GM18868 (cell line): ENCODE results near the gene SREBF1.
A peak's percentile ranks its signal among the peaks of the same experiment; 100 is the strongest.

Source experiments
- ATAC-seq: cut with Tn5 transposase; IDR thresholded peaks from one replicate; pipeline ENCODE4 v1.9.1; 2021; ENCODE audit warnings: mild to moderate bottlenecking, moderate library complexity; ENCODE audit not compliant: unreplicated experiment

SREBF1 gene

DNA sequence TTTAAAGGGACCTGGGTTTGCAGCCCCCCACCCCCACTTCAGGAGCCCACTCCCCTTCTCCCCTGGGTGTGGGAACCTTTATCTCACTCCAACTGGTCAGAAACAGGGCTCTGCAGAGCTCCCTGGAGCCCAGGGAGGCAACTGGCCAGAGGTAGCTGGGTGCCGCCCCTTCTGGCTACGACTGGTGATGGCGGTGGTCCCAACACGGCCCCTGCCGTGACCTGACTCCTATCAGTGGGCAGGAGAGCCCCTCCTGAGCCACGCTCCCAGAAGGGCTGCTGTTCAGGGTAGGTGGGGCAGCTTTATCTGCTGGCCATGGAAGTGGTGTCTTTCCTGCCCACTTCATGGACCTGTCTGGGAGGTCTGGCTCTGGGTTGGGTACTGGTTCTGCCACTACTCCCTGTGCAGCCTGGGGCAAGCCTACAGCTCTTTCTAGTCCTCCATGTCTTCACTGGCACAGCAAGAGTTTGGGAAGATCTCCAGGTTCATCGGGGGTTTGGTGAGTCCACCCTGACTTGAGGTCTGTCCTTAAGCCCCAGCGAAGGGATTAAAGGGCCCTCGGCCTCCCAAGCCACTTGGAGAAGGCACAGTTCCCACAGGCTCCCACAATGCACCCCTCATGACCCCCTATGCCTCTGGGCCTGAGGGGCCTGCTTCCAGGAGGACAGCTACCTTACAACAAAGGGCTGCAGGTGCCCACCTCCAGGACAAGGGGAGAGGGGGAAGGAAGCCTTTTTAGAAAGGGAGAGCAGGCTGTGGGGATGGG is 5.5 kb upstream of the SREBF1 start:
- ATAC-seq = no peak

DNA sequence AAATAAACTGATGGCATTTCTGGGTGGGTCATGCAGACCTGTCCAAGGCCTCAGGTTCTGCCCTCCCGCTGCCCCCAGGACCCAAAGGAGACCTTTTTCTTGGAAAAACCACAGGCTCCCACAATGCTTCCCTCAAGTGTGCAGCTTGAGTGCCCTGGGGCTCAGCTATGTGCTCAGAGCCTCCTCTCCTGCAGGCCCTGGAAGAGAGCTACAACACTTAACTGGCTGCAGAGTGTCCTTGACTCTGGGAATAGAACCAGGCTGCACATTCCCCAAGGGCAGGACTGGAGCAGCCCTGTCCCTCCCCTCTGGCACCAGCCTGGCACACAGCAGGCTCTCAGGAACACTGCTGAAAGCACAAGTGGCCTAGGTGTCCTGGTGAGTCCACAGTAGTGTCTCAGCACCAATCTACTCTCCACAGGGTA is 4.8 kb upstream of the SREBF1 start:
- ATAC-seq = no peak

DNA sequence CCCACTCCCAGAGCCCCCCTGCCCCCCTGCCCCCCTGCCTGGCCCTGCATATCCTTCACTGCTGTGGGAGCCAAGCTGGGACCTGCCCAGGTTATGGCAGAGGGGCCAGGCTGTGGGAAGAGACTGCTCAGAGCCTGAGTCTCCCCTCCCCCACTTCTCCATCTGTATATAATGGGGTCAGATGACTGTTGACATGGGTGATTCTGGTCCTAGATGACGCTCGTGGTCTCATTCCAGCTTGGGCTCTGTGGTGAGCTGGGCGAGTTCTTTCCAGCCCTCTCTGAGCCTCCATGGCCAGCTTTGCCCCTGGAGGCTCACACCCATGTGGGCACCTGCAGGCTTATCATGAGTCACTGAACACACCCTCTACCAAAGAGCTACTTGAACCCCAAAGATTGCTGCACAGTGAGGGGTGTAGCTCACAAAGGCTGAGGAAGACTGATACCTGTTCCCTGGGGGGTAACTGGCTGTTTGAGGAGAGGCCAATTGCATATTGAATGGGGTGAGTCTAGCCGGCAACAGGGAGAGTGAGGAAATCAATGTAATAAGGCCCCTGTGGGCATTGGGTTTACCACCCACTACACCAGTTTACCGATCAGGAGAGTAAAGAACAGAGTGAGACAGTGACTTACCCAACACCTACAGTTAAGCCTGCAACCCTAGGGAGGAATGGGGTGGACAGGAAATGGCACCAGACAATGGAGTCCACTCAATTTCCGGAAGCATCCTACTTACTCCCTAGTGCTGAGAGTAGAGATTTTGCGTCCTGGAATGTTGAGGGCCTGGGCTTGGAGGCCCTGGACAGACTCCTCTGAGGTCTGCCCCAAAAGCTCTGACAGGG is 4.2 kb upstream of the SREBF1 start:
- no peak for ATAC-seq

DNA sequence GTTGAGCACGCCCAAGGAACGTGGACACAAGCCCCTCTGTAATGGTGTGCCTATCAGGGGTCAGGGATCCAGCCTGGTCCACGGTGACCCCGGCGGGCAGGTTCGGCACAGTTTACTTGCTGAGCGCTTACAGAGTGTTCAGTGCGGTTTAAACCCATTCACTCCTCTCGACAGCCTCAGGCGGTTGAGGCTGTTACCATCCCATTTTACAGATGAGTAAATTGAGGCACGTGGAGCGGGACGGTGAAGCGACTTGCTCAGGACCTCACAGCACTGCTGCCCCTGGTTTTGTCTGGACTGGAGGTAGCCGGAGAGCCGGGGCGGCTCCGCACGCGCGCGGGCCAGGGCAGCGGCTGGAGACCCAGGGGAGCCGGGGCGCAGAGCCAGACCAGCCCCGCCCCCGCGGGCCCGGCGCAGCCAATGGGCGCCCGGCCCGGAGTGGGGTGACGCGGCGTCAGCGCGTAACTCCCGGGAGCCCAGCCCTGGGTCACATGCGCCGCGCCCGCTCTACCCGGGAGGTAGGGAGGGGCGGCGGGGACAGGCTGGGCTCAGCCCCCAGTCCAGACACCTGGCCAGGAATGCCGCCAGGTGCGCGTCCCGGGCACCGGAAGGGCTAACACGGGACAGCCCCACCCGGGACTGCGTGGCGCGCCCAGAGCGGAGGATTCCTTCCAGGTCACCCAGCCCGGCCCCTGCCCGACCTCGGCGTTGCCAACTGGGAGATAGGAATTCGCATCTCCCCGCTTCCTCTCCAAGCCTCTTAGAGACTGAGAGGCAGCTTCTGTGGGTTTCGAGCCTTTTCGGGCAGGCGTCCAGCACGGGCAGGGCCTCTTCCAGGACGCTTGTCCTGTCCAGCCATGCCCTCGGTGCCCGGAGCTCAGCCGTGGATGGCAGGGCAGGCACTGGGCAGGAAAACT is 3.3 kb upstream of the SREBF1 start:
- ATAC-seq = peak; percentile 64

DNA sequence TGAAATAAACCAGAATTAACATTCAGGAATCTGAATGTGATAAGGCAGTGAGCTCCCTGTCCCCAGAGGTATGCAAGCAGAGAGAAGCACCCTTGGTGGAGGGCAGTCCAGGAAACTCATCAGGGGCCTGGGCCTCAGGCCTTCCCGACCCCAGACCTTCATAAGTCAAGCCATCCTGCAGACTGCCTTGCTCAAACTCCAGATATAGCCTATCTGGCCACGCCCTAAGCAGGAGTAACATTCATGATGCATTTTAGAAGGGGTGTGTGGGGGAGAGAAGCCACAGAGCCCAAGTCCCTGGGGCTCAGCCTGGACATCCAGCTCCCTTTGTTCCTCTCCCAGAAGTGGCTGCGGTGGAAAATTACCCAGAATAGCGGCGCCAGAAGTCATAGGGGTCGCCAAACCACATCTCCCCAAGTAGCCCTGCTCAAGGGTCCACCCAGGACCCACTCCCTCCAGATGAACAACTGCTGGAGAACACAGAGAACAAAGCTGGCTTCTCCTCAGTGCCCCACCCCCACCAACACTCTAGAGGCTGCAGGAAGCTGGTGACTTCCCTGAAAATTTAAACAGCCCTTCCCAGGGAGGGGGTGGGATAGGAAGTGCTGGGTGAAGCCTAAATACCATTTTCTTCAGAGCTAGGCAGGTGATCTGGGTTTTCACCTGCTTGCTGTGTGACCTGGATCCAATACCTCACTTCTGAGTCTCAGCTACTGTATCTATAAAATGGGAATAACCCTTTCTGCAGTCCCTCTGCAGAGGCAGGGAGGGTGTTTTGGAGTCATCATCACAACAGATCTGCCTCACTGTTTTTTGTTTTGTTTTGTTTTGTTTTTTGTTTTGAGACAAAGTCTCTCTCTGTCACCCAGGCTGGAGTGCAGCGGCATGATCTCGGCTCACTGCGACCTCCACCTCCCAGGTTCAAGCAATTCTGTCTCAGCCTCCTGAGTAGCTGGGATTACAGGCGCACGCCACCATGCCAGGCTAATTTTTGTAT is 1.5 kb upstream of the SREBF1 start:
- ATAC-seq = no peak

DNA sequence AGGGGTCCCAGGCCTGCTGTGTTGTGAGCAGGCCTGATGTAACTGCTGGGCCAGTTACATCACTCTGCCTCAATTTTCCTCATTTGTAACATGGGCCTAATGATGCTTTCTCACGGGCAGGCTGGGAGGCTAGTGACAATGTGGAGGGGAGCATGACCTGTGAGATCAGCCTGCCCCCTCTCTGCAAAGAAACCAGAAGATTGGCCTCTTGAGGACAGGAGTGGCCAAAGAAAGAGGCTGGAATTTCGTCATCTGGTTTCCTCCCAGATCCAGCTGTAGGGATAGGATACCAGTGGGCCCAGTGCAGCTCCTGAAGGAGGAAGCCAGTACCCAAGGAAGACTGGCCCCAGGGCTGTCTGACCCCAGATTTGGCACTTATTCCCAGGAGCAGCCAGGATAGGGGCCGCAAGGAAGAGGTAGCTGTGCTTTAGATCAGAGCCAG is 615 bp upstream of the SREBF1 start:
- ATAC-seq = no peak

DNA sequence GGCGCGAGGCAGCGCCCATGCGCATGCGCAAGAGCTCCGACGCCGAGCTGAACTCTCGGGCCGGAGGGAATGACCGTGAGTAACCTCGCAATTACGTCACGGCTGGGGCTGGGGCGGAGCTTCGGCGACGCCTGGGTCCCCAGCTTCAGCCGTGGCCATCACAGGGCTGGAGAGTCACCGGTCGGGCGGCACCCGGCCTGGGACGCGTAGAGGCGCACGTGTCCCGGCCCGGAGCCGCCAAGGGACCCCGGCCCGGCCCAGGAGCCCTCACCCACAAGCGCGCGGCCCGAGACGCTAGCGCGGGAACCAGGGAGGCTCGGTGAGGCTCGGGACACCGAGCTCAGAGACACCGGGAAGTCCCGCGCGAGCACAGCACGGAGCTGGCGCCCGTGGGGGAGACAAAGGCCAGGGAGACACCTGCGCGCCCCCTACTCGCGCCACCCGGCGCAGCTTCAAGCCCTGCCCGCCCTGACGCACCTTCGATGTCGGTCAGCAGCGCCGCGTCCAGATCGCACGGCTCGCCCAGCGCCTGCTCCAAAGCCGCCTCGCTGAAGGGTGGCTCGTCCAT is 452 bp downstream of the SREBF1 start:
- ATAC-seq = peak; percentile 65

DNA sequence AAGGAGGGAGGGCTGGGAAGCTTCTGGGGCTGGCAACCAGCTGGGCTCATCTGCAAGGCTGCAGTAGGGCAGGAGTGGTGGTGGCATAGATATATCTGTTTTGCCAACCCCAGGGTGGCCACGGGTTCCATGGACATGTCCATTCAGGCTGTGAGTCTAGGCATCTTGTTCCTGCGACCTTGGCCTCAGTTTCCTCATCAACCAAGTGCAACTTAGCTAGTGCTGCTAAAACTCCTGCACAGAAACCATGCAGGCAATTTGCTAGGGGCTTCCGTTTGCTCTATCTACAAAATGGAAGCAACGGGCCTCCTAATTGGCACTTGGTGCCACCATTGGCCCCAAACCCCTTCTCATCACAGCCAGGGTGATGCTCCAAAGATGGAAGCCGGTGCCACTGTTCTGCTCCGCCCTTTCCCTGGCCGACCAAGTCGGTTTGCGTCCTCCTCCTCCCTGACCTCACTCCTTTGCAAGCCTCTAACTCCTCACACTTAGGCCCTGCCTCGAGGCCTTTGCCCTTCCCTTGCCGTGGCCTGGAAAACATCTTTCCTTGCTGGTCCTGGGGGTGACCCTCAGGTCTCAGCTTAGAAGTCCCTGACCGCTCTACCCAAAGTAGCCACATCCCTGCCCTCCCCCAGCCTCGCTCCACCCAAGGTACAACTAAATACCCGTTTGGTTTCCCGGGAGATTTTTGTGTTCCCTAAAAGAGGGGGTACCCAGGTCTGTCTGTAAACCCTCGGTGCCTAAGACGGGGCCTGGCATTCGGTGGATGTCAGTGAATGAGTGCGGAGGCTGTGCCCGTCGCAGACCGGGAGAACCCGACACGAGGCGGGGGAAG is 1.2 kb downstream of the SREBF1 start:
- ATAC-seq = no peak

DNA sequence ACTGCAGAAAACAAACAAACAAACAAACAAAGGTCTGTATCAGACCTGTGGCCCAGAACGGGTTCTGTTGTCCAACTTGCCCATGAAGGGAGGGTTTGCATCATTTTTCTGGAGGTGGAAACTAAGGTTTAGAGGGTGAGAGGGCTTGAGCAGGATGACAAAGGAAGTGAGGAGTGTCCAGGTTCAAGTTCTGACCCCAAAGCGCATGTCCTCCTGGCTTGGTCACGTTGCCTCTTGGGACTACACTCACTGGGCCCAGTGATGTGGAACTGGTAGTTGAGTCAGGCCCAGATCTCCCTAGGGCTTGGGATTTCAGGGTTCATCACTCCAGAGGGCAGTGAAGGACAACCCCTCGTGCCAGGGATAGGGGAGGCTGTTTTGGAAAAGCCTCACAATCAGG is 1.8 kb downstream of the SREBF1 start:
- no peak for ATAC-seq

DNA sequence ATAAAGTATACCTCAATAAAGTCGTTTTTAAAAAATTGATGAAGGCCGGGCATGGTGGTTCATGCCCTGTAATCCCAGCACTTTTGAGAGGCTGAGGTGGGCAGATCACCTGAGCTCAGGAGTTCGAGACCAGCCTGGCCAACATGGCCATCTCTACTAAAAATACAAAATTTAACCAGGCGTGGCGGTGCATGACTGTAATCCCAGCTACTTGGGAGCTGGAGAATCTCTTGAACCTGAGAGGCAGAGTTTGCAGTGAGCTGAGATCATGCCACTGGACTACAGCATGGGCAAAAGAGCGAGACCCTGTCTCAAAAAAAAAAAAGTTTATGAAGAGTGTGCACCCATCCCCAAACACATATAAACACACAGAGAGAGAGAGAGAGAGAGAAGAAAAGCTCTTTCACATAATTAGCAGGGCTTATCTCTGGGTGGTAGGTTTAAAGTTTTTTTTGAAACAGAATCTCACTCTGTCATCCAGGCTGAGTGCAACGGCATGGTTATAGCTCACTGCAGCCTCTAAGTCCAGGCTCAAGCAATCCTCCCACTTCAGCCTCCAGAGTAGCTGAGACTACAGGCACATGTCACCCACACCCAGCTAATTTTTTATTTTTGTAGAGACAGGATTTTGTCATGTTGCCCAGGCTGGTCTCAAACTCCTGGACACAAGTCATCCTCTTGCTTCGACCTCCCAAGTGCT is 3.0 kb downstream of the SREBF1 start:
- ATAC-seq = no peak

DNA sequence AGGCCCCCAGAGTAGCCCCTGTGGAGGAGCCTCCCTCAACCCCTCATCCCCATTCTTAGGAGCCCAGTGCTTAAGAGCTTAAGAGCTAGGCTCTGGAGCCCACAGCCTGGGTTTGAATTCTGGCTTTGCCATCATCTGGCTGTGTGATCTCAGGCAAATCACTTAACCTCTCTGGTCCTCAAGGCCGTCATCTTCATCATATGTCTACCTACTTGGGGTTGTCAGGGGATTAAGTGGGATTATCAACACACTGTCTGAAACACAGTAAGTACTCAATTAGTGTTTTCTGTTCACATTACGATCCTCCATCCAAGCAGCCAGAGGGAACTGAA is 4.8 kb downstream of the SREBF1 start:
- no peak for ATAC-seq

DNA sequence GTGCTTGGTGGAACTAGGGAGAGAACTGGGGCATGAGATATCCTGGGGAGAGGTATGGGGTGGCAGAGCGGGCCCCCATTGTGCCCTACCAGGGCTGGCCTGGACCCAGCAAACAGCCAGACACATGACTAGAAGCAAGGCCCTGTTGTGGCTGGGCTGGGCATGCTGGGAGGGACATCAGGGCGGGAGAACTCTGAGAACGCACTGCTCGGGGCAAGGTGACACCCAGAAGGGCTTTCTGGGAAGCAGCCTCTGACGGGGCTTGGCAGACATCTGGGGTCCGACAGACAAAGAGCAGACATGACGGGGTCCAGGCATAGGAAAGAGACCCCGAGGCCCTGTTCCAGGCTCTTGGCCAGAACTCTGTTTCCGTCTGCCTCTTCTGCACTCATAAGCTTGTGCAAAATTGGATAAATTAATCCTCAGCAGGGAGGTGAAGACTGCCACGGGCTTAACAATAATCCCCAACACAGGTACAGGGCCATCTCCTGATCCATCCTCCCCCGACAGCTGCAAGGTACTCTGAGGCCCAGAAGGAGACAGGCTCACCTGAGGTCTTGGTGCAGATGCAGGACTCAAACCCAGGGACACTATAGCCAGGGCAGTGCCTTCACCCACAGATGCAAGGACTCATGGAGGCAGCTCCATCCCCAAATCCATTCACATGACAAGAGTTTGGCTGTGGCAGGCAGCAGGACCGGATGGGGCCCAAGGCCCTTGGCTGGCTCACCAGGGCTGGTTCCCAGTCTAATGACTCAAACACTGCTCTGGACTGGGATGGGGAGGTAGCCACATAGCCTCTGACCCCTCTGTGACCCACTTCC is 5.4 kb downstream of the SREBF1 start:
- ATAC-seq = no peak

DNA sequence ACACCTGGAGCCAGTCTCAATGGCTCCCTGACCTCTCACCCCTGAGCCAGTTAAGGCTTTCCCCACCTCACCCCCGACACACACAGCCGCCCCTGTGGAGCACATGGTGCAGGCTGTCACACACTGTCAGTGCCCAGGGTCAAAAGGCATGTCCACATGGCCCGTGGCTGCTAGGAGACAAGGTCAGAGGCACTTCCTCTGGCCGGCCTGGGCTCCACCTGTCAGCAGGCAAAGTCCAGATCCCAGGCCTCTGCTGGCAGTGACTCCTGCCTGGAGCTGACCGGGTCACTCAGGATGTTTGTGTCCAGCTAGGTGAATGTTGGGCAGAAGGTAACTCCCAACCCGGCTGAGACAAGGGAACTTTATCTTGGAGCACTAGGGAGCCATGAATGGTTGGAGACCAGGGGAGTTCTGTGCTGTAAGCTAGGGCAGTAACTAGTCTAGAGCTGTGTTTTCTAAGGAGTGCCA is 6.0 kb downstream of the SREBF1 start:
- no peak for ATAC-seq

DNA sequence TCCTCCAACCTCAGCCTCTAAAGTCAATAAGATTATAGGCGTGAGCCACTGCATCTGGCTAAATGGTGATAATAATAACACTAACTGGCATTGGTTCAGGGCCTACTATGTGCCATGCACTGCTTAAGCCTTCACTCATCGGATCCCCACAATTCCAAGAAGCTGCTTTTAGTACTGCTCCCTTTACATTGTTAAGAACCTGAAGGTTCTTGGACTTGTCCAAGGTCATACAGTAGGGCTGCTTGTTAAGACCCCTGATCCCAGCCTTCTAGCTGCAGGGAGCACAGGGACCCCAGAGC is 6.6 kb downstream of the SREBF1 start:
- ATAC-seq = no peak

DNA sequence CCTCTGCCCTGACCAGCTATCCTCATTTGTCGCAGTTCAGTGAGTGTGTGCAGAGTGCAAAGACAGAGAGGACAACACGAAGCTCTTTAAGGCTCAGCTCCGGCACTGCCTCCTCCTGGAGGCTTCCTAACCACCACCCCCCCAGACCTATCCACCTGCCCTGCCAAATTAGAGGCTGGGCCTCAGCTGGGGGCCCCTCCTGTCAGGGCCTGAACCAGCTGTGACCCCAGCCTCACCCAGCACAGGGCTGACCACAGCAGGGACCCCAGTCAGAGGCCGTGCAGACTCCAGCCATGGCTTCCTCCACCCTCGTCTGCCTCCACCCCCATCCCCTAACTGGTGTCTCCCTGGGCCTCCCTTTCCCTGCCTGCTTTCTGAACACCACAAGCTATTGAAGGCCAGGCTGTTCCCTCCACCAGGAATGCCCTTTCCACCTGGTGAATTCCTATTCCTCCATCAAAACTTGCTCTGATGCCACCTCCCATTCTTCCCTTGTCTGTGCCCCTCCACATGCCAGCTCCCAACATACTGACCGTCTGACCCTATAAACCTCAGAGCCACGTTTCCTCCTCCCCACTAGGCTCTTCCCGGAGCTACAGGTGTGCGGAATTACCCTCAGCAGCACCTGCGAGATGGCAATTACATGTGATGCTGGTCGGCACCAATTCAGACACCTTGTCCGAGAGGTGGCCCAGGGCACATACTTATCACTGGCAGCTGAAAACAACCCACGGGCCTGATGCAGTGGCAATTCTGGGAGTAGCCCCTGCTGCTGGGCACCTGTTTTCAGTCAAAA is 8.8 kb downstream of the SREBF1 start:
- ATAC-seq = no peak

DNA sequence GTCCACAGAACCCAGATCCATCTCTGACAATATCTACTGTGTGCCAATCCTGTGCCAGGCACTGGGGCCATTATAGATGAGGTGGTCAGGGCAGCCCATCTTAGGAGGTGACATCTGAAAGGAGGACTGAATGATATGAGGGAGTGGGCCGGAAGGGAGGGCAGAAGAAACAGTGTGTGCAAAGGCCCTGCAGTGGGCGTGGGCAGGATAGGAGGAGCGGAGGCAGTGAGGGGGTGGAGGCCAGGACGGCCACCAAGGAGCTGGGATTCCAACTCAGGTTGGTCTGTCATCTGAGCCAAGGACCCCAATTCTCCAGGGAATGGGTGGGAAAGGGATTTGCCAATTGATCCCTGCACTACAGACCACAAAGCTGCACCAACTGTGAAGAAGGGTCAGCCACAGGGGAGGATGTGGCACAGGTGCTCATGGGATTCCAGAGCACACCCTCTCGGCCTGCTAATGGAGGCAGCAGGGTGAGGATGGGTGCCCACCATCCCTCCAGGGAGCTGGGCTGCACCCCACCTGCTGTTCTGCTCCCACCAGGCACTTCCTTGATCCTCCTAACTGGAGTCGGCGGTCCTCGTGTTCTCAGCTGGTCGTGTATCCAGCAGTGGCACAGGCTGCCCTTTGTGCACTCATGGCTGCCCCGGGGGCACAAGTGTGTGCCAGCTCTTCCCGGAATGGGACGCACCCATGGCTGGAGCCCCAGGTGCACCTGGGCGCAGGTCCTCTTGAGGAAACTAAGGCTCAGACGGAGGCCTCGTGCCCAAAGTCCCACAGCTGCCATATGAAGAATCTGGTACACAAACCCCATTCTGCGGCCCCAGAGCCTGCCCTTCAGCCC is 9.6 kb downstream of the SREBF1 start:
- no peak for ATAC-seq
